Activated CD4-positive, CD25-positive, alpha-beta regulatory T cell treated with anti-CD3 and anti-CD28 coated beads, Interleukin-2, amount 50 U/mL, for 24 hours (primary cell): ENCODE measurements around the gene SPTLC2.
A peak's percentile ranks its signal among the peaks of the same experiment; 100 is the strongest.
"Not testable (repeated sequence)": the region's sequence is repeated elsewhere in the genome, so short reads cannot be mapped to it uniquely, and the experiment has no call there.

Experiments
- ATAC-seq, 2 donors: fragments of 150-1000 bp; cut with Tn5 transposase; one replicate each; pipeline ENCODE4 v1.10.0; 2021; ENCODE audit warnings: mild to moderate bottlenecking in 1 of 2, moderate library complexity in 1 of 2

Gene SPTLC2

DNA sequence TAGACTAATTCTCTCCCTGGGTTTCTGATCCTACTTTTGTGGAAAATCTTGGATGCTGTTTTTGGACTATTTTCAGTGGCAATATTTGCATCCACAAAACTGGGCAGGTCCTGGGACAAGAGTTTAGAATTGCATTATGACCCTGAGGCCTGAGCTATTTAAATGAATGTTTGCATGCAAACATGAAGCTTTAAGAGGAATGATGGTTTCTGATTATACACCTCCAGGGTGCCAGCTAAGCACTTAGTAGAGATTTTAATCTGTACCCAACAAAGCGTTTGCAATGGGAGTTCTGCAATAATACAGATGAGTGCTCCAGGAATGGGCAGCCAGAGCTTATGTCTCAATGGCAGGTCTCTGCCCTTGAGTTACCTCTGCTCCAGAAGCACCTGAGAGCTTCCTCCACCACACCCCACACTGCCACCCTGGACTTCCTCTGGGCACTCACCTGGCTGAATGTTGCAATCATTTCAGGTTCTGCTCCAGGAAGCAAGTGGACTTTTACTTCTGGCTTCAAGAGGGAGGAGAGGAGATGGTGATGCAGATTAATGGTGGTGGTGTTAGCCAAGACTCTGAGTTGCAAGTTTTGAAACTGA, 6.0 kb upstream of the SPTLC2 start:
- ATAC-seq, result no peak

- ATAC-seq, result no peak
Measured at GRCh38 chr14:77620222-77620870, 3.9 kb upstream of the SPTLC2 start.

- no peak for ATAC-seq
Measured at GRCh38 chr14:77618381-77618970, 2.0 kb upstream of the SPTLC2 start.

- ATAC-seq, result no peak
Measured at GRCh38 chr14:77616133-77616453, 344 bp downstream of the SPTLC2 start.

- ATAC-seq, result no peak
Measured at GRCh38 chr14:77615361-77616132, 890 bp downstream of the SPTLC2 start.

DNA sequence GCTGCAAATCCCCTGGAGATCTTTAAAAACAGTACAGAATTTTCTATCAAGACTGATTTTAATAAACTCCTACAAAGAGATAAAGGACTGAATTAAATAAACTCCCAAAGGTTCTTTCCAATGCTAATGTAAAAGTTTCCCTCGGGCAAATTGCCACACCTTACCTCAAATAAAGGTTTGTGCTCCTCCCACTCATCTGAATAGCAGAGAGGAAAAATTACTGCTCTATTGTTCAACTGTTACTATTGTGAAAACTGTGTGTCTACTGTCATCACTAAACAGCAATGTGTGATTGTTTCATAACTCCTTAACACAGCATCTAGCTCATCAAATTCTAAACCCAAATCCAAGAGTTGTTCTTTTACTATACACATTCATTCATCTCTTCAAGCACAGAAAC, 3.2 kb downstream of the SPTLC2 start:
- ATAC-seq, result no peak

DNA sequence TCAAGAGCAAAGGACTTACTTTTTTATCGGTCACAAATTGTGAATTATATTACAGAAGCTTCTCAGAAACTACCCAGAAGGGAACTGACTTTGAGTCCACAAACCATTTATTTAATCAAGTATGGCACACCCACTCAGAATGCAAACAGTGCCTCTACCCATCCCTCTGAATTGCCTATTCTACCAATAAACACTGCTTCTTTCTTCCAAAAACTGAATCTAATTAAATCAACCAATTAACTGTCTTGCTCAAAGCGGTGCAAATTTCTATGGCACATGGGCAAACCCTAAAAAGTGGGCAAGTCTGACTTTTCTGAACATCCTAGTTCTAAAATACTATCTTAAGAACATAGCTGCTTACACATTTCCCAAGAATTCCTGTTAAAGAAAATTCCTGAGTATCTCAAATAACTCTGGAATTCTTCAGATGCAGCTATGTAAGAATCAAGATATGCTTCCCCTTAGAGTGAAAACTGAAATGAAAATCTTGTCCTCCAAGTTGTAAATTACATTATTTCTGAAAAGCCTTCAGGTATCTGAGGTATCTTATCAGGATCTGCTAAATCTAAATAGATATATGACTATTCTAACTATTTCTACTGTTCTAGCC, 4.3 kb downstream of the SPTLC2 start:
- no peak for ATAC-seq

- ATAC-seq, result no peak
Measured at GRCh38 chr14:77610553-77610952, 5.9 kb downstream of the SPTLC2 start.

DNA sequence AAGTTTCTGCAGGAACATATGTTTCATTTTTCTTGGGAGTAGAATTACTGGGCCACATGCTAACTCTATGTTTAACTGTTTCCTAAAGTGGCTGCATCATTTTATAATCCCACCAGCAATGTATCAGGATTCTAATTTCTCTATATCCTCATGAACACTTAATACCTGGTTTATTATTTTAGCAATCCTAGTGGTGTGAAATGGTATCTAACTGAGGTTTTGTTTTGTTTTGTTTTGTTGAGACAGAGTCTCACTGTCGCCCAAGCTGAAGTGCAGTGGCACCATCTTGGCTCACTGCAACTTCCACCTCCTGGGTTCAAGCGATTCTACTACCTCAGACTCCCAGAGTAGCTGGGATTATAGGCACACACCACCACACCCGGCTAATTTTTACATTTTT, 6.5 kb downstream of the SPTLC2 start:
- no peak for ATAC-seq

DNA sequence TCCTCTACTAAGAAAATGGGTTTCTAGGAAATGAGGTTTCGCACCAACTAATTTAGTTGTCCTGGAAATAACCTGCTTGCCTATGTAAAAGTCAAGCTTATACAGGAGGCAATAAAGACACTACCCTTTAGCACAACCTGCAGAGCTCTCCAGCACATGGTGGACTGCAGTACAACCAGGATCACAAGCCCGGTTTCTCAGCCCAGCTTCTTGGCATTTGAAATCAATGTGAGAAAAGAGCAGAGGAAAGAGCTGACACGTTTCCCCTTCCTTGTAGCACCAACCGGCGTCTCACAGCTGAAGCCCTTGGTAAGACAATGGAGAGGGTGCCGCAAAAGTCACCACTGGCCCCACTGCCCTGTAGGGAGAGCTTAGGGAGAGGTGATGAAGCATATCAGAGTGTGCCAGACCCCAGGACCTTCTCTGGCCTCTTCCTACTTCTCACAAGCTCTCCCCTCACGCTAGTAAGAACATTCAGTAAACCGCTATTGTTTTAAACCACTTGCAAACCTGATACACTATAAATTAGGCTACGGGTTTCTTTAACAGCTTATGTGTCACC, 8.6 kb downstream of the SPTLC2 start:
- ATAC-seq, result peak; percentile 68 to 72

DNA sequence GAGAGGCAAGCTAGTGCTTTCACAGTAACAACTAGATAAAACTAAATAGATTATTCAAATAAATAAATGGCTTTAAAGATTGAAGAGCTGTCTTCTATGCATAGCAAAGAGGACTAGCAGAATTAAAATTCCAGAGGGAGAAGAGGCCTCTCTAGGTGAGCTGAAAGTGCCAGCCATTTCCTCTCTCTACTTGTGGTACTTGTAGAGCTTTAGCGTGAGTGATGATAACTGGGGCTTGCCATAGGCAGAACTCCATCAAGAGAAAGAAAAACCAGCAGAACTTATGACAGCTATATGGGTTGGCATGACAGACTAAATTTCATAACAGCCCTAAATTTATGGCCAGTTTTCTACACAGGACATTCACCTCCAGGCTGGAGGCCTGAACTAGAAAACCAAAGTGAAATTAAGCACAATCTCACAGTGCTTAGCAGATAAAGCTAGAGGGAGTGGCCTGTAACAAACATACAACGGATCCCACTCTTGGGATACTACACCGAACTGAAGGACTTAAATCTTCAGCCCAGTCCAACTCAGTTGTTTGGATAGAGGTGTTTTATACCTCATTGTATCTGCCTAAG, 11.0 kb downstream of the SPTLC2 start:
- ATAC-seq, result no peak

GRCh38 chr14:77603654-77604255, 12.7 kb downstream of the SPTLC2 start:
- no peak for ATAC-seq

DNA sequence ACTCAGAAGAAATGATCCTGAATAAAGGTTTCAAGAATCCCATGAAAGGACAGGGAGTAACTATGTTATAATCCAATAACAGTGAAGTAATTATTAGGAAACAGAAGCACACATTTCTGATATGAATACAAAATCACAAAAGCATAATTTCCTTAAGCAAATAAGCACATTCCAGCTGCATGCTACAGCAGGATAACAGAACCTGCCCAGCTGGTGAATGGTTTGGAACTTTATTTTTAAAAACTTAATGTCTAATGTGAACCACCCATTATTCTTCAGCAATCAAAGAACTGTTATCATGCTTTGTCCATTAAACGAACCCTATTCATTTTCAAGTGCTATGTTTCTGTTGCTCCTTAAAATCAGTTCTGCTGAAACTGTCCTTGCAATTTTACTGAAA, 13.4 kb downstream of the SPTLC2 start:
- no peak for ATAC-seq

DNA sequence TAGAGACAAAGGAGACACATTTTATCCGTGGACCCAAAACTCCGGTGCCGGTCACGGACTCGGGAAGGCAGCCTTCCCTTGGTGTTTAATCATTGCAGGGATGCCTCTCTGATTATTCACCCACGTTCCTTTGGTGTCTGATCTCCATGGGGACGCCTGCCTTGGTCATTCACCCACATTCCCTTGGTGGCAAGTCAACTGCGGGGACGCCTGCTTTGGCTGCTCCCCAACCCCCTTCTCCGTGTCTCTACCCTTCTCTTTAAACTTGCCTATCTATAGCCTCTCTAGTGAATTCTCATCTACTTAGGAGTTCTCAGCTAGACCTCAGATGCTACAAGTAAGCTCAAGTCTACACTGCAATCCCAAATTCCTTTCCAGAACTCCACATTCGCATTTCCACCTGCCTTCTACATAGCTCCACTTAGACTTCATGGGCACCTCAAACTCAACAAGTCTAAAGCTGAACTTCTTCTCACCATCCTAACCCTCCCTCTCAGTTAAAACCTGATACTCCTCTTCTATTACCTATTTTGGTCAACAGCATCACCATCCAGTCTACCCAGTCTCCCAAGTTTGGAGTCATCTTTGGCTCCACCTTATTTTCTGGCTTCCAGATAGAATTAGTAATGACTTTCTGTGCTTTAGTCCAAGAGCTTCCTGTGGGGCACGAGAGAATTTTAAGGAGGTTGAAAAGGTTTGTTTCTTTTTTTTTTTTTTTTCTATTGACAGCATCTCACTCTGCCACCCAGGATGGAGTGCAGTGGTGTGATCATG, 14.4 kb downstream of the SPTLC2 start:
- no peak for ATAC-seq

GRCh38 chr14:77599889-77600288, 16.5 kb downstream of the SPTLC2 start:
- ATAC-seq, result no peak

- peak in 1 of 2 donors; percentile 41 for ATAC-seq
Measured at GRCh38 chr14:77598366-77599070, 17.9 kb downstream of the SPTLC2 start.

- peak in 1 of 2 donors; percentile 24 for ATAC-seq
Measured at GRCh38 chr14:77593501-77593961, 22.9 kb downstream of the SPTLC2 start.

DNA sequence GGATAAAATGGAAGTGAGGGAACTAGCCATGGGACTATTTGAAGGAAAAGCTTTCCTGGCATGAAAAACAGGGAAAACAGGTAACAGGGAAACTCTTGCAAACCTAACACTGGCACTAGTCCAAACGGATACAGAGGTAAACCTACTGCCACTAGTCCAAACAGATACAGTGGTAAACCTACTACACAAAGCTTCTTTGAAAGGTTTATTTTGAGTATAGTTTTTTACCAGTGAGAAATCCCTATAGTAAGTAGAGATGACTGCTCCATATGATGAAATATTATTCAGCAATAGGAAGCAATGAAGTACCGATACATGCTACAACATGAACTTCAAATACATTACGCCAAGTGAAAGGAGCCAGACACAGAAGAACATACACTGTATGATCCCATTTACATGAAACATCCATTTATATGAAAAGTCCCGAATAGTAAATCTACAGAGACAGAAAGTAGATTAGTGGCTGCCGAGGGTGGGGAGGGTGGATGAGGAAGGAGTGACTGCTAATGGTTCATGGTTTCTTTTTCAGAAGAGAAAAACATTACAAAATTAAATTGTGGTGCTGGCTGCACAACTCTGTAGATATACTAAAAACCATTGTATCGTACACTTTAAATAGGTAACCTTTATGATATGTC, 25.5 kb downstream of the SPTLC2 start:
- no peak for ATAC-seq

DNA sequence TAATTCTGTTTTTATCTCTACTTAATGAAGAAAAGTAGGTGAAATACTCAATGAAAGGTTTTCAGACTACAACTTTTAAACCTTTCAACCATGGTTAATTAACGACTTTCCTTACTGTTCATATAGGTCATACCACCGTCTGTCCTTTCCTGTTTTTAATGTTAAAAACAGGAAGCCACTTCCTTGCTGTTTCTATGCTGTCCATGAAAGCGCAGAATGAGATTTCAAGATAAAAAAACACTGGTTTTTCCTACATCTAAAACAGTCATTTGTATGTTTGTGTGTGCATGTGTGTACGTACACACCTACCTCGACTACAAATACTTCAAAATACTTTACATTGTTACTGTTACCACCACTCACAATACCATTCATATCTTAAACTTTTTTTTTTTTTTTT, 27.3 kb downstream of the SPTLC2 start:
- ATAC-seq, result no peak

DNA sequence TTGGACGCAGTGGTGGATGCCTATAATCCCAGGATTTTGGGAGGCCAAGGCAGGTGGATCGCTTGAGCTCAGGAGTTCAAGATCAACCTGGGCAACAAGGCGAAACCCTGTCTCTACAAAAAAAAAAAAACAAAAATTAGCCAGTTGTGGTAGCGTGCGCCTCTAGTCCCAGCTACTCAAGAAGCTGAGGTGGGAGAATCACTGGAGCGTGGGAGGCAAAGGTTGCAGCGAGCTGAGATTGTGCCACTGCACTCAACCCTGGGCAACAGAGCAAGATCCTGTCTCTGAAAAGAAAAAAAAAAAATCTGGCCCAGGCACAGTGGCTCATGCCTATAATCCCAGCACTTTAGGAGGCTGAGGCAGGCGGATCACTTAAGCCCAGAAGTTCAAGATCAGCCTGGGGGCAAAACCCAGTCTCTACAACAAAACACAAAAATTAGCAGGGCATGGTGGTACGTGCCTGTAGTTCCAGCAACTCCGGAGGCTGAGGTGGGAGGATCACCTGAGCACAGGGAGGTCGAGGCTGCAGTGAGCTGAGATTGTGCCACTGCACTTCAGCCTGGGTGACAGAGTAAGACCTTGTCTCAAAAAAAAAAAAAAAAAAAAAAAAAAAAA, 27.9 kb downstream of the SPTLC2 start:
- not testable (repeated sequence) for ATAC-seq
